SK-N-SH (cell line): Measurements from ENCODE around the gene OR1I1. TPM values are rescaled to one million over a fixed set of nuclear protein-coding genes. Genes with fewer than 3 reads are reported as not detected.

Experiments
- CTCF ChIA-PET: fragments of 300-600, 350-600 bp; formaldehyde crosslinking; extraction: SDS; loops from one replicate; lab custom pipeline; 2021; lab: Yijun Ruan, JAX
- POLR2A ChIA-PET: fragments of 350-600 bp; sonication (Branson Sonifier 250); formaldehyde crosslinking; extraction: SDS; loops from one replicate; lab custom pipeline; 2020; ENCODE audit warnings: antibody characterized with exemption, inconsistent platforms; lab: Yijun Ruan, JAX
- DNase-seq: peaks from one replicate; pipeline ENCODE4 v3.0.0; 2012
- H2AFZ ChIP-seq: fragments of 200-600 bp; sonication (generic); 2 replicates; pipeline ENCODE4 v1.8.1; 2016; ENCODE audit warnings: antibody characterized with exemption, mild to moderate bottlenecking, low read depth
- H3F3A ChIP-seq: fragments of 200-600 bp; sonication (generic); replicated peaks from 2 replicates; pipeline ENCODE3; 2016; ENCODE audit warnings: antibody characterized with exemption, mild to moderate bottlenecking; ENCODE audit not compliant: insufficient read depth
- H3K27ac ChIP-seq, 2 experiments: fragments of 200-500 bp in 1 of 2; fragments of 200-600 bp in 1 of 2; sonication (Bioruptor generic) in 1 of 2; sonication (generic), shearing (Covaris generic) in 1 of 2; 2 replicates each; pipeline versions ENCODE4 v1.5.1 to v1.6.1; 2014 to 2016; ENCODE audit warnings: low read depth in 2 of 2, inconsistent platforms in 1 of 2, low read length in 1 of 2, mild to moderate bottlenecking in 1 of 2, mixed read lengths in 1 of 2
- H3K27me3 ChIP-seq: fragments of 200-600 bp; sonication (generic), shearing (Covaris generic); 2 replicates; pipeline ENCODE4 v1.6.1; 2016; ENCODE audit warnings: mixed run types; ENCODE audit not compliant: insufficient read depth
- H3K36me3 ChIP-seq, 2 experiments: fragments of 200-500 bp in 1 of 2; fragments of 200-600 bp in 1 of 2; sonication (Bioruptor generic) in 1 of 2; sonication (generic) in 1 of 2; replicated peaks in 1 of 2; 2 replicates each; pipeline versions ENCODE3 to v1.5.1; 2014 to 2016; ENCODE audit warnings: low read length in 1 of 2, mild to moderate bottlenecking in 1 of 2; ENCODE audit not compliant: insufficient read depth in 2 of 2, control insufficient read depth in 1 of 2
- H3K4me1 ChIP-seq, 2 experiments: fragments of 200-500 bp in 1 of 2; fragments of 200-600 bp in 1 of 2; sonication (Bioruptor generic) in 1 of 2; sonication (generic), shearing (Covaris generic) in 1 of 2; 2 replicates each; pipeline versions ENCODE4 v1.5.1 to v1.6.1; 2014 to 2016; ENCODE audit warnings: low read depth in 1 of 2, low read length in 1 of 2, mixed run types in 1 of 2; ENCODE audit not compliant: insufficient read depth in 2 of 2, control insufficient read depth in 1 of 2
- H3K4me2 ChIP-seq: fragments of 200-600 bp; sonication (generic), shearing (Covaris generic); 2 replicates; pipeline ENCODE4 v1.6.1; 2017; ENCODE audit warnings: mixed run types
- H3K4me3 ChIP-seq, 2 experiments: fragments of 200-500 bp in 1 of 2; fragments of 200-600 bp in 1 of 2; sonication (Bioruptor generic) in 1 of 2; sonication (generic), shearing (Covaris generic) in 1 of 2; 2 replicates each; pipeline versions ENCODE4 v1.5.1 to v1.8.1; 2014 to 2016; ENCODE audit warnings: low read depth in 2 of 2, inconsistent platforms in 1 of 2, low read length in 1 of 2, mild to moderate bottlenecking in 1 of 2, mixed read lengths in 1 of 2, moderate library complexity in 1 of 2
- H3K79me2 ChIP-seq: fragments of 200-600 bp; sonication (generic); 2 replicates; pipeline ENCODE4 v1.8.1; 2017; ENCODE audit warnings: mild to moderate bottlenecking; ENCODE audit not compliant: insufficient read depth
- H3K9ac ChIP-seq: fragments of 200-600 bp; sonication (generic); 2 replicates; pipeline ENCODE4 v1.6.1; 2017; ENCODE audit warnings: mixed run types
- H3K9me2 ChIP-seq: fragments of 200-600 bp; sonication (generic); 2 replicates; pipeline ENCODE4 v1.6.1; 2017; ENCODE audit warnings: mixed run types
- H3K9me3 ChIP-seq: fragments of 200-600 bp; sonication (generic); 2 replicates; pipeline ENCODE4 v1.6.1; 2017; ENCODE audit warnings: mixed run types, mild to moderate bottlenecking, moderate library complexity
- H4K20me1 ChIP-seq: fragments of 200-600 bp; sonication (generic); 2 replicates; pipeline ENCODE4 v1.6.1; 2017; ENCODE audit warnings: mild to moderate bottlenecking, mixed run types; ENCODE audit not compliant: insufficient read depth
- CHD2 ChIP-seq: fragments of 150-350 bp; IDR thresholded peaks from 2 replicates; pipeline ENCODE4 v1.6.1; 2018; ENCODE audit warnings: low read length; ENCODE audit not compliant: partially characterized antibody
- ELF1 ChIP-seq: IDR thresholded peaks from 2 replicates; pipeline ENCODE4 v1.4.0; 2012
- EP300 ChIP-seq, 2 experiments: IDR thresholded peaks; 2 replicates each; pipeline versions ENCODE4 v1.4.0 to v1.6.1; 2012; ENCODE audit warnings: borderline replicate concordance in 1 of 2, low read depth in 1 of 2, low read length in 1 of 2
- EZH2phosphoT487 ChIP-seq: fragments of 200-600 bp; sonication (generic); IDR thresholded peaks from 2 replicates; pipeline ENCODE4 v1.6.1; 2017; ENCODE audit warnings: low read depth, mixed run types, mild to moderate bottlenecking, antibody characterized with exemption, moderate library complexity, borderline replicate concordance
- FOXM1 ChIP-seq: IDR thresholded peaks from 2 replicates; pipeline ENCODE4 v1.4.0; 2012; ENCODE audit warnings: low read depth, mild to moderate bottlenecking
- GATA2 ChIP-seq: sonication (generic); formaldehyde crosslinking; IDR thresholded peaks from 2 replicates; pipeline ENCODE4 v1.5.0; 2020; ENCODE audit warnings: mild to moderate bottlenecking, missing genetic modification reagents
- JUND ChIP-seq: IDR thresholded peaks from 2 replicates; pipeline ENCODE4 v1.4.0; 2012
- MEF2A ChIP-seq: IDR thresholded peaks from 2 replicates; pipeline ENCODE4 v1.4.0; 2012; ENCODE audit warnings: low read depth, borderline replicate concordance
- MXI1 ChIP-seq: IDR thresholded peaks from 2 replicates; pipeline ENCODE4 v1.6.1; 2012; ENCODE audit warnings: mild to moderate bottlenecking, low read depth, low read length, improper control_type of control experiment
- RAD21 ChIP-seq: IDR thresholded peaks from 2 replicates; pipeline ENCODE4 v1.6.1; 2012; ENCODE audit warnings: mild to moderate bottlenecking, low read length
- RCOR1 ChIP-seq: fragments of 150-350 bp; IDR thresholded peaks from 2 replicates; pipeline ENCODE4 v1.6.1; 2017; ENCODE audit warnings: antibody characterized with exemption, low read length
- RFX5 ChIP-seq: IDR thresholded peaks from 2 replicates; pipeline ENCODE4 v1.6.1; 2012; ENCODE audit warnings: mild to moderate bottlenecking, improper control_type of control experiment, low read length
- SIN3A ChIP-seq: IDR thresholded peaks from 2 replicates; pipeline ENCODE4 v1.6.1; 2012; ENCODE audit warnings: low read depth, mild to moderate bottlenecking, low read length, moderate library complexity, borderline replicate concordance
- TAF1 ChIP-seq: IDR thresholded peaks from 2 replicates; pipeline ENCODE4 v1.6.1; 2012; ENCODE audit warnings: low read depth, mild to moderate bottlenecking, low read length, moderate library complexity, borderline replicate concordance
- USF2 ChIP-seq: fragments of 150-350 bp; IDR thresholded peaks from 2 replicates; pipeline ENCODE4 v1.6.1; 2017; ENCODE audit warnings: antibody characterized with exemption, low read length, low read depth, borderline replicate concordance
- YY1 ChIP-seq: IDR thresholded peaks from 2 replicates; pipeline ENCODE4 v1.4.0; 2012; ENCODE audit warnings: low read depth, mild to moderate bottlenecking
- WGBS: methylation state at CpG from one replicate; pipeline ENCODE4 v1.1.6; 2017; ENCODE audit warnings: low lambda C conversion rate; 5-methylcytosine and 5-hydroxymethylcytosine counted together
- polyA plus RNA-seq, 3 experiments: library from polyadenylated mRNA; depleted of rRNA; stranded (reverse); fragments of >200 nt; gene quantifications; 2 replicates each; pipeline ENCODE4 v1.2.3, GENCODE V29; 2012
- TF ChIP-seq, protein P1 (sequence below): fragments of 150-350 bp; IDR thresholded peaks from 2 replicates; pipeline ENCODE4 v1.6.1; 2016; ENCODE audit warnings: mild to moderate bottlenecking, low read depth, low read length
- TF ChIP-seq, protein P2 (sequence below): IDR thresholded peaks from 2 replicates; pipeline ENCODE4 v1.4.0; 2012; ENCODE audit warnings: low read depth

The OR1I1 gene
- polyA plus RNA-seq, 1 of the 3 experiments (the other 2 are of a cell fraction) = not detected

DNA sequence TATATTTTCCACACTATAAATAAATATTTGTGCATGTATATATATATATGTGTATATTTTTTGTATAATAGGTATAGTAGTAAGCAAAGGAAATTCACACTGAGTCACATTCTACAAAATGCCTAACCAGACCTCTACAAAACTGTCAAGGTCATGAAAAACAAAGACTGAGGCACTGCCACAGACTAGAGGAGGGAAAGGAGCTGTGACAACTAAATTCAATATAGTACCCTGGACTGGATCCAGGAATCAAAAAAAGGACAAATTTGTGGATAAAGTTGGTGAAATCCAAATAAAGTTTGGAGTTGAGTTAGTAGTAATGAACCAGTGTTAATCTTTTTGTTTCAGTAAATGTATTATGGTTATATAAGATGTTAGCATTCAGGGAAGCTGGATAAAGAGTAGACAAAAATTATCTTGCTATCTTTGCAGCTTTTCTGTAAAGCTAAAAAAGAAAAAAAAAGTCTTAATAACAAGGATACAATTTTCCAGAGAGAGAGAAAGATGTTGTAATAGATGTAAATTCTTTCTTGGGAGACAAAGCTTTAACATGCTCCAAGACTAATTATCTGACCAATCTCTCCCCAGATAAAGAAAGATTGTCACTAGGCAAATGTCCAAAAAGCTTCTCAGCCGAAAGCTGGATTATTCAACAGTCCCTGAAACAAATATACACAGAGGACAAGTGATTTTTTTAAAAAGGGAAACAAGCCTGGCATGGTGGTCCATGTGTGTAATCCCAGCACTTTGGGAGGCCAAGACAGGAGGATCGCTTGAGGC lies 44.3 kb downstream of the OR1I1 start:
- no peak for DNase-seq

DNA sequence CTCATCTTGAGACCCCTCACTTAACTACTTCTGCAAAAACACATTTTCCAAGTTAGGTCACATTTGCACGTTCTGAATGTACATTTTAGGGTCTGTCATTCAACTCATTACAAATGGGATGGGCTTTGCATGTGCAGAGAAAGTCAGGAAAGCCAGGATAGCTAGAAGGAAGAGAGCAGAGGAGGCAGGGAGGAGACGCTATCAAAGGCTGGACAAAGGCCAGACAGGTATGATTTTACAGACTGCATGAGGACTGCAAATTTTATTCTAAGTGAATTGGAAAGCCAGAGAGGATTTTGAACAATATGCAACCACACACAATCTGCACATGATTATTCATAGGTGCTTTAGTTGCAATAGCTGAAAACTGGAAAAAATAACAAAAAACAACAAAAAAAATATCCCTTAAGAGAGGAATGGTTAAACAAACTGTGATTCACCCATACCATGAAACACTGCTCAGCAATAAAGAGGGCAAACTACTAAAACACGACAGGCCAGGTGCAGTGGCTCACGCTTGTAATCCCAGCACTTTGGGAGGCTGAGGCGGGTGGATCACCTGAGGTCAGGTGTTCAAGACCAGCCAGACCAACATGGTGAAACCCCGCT lies 46.3 kb downstream of the OR1I1 start:
- H4K20me1 ChIP-seq = no peaks in the 10 kb centered on the region
- H3K4me1 ChIP-seq = peaks cover 0 to 16% of the 10 kb centered on the region in 2 experiments; a peak in 2 of 4 replicates
- no peak for DNase-seq
- H3F3A ChIP-seq = peaks cover 5% of the 10 kb centered on the region
- peaks cover 19% of the 10 kb centered on the region; the same call in 1 of the 2 replicates for H3K79me2 ChIP-seq
- WGBS = 52% methylated on average over 6 of the region's 6 CpGs
- CTCF ChIA-PET = interaction anchor here (0.8 to 1.1 kb wide), 2 partner anchors 36 to 554 kb away, joined by 3 to 4 read pairs; no protein-coding TSS in a partner anchor
- no peak overlapping the region for H3K27ac ChIP-seq
- no peaks in the 10 kb centered on the region for H3K9me3 ChIP-seq
- POLR2A ChIA-PET = no interaction called here
- no peaks in the 10 kb centered on the region for H3K36me3 ChIP-seq
- H3K4me2 ChIP-seq = no peak overlapping the region
- no peaks in the 10 kb centered on the region for H3K9me2 ChIP-seq
- no peak overlapping the region for H3K4me3 ChIP-seq
- H3K27me3 ChIP-seq = no peaks in the 10 kb centered on the region; the same call in 1 of the 2 replicates
- no peak overlapping the region for H3K9ac ChIP-seq
- no peak overlapping the region for H2AFZ ChIP-seq
- TF ChIP-seq GATA2 (CRISPR knock-in tag) (no peak), MEF2A (no peak), EP300 (IDR thresholded peaks at IDR 0.05; ENCODE audit: borderline replicate concordance in 1 of 2, low read depth in 1 of 2, low read length in 1 of 2) (no peak), YY1 (no peak), FOXM1 (no peak), EZH2phosphoT487 (no peak), USF2 (no peak), RFX5 (no peak), RCOR1 (no peak)
- TF ChIP-seq, protein P1, sequence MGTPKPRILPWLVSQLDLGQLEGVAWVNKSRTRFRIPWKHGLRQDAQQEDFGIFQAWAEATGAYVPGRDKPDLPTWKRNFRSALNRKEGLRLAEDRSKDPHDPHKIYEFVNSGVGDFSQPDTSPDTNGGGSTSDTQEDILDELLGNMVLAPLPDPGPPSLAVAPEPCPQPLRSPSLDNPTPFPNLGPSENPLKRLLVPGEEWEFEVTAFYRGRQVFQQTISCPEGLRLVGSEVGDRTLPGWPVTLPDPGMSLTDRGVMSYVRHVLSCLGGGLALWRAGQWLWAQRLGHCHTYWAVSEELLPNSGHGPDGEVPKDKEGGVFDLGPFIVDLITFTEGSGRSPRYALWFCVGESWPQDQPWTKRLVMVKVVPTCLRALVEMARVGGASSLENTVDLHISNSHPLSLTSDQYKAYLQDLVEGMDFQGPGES = no peak

More for the DNA sequence above, 44.3 kb downstream of the OR1I1 start:
- H3K4me3 ChIP-seq = peak overlapping the region; percentile 79 to 92; a peak in 3 of 4 replicates
- peaks cover 21% of the 10 kb centered on the region; the same call in 1 of the 2 replicates for H3K79me2 ChIP-seq
- peaks cover 4 to 8% of the 10 kb centered on the region in 2 experiments for H3K36me3 ChIP-seq
- no peaks in the 10 kb centered on the region for H3K9me3 ChIP-seq
- no peaks in the 10 kb centered on the region; the same call in 1 of the 2 replicates for H3K27me3 ChIP-seq
- no peak overlapping the region for H3K9ac ChIP-seq
- ChIA-PET CTCF (interaction anchor here (0.8 to 2.5 kb wide), 7 partner anchors 9 to 53 kb away, joined by 3 to 10 read pairs (median 6); no protein-coding TSS in a partner anchor), POLR2A (interaction anchor here (0.6 to 1.2 kb wide), 5 partner anchors 11 to 1974 kb away, joined by 3 to 4 read pairs (median 3); no protein-coding TSS in a partner anchor)
- H3K4me1 ChIP-seq = peaks cover 0 to 19% of the 10 kb centered on the region in 2 experiments; a peak in 2 of 4 replicates
- peak overlapping the region; percentile 52; the same call in 1 of the 2 replicates for H3K4me2 ChIP-seq
- H4K20me1 ChIP-seq = no peaks in the 10 kb centered on the region
- 0 out of 4 replicates have a peak overlapping the region, but pooled peaks have one; percentile 4 to 13 for H3K27ac ChIP-seq
- H3K9me2 ChIP-seq = no peaks in the 10 kb centered on the region
- H3F3A ChIP-seq = peaks cover 5% of the 10 kb centered on the region
- peak overlapping the region; percentile 94 for H2AFZ ChIP-seq
- WGBS = 57% methylated on average over 2 of the region's 2 CpGs
- TF ChIP-seq JUND = no peak
- TF ChIP-seq ELF1 = no peak
- TF ChIP-seq USF2 = no peak
- no peak for TF ChIP-seq RCOR1
- TF ChIP-seq RAD21 = no peak
- no peak for TF ChIP-seq TAF1
- TF ChIP-seq MXI1 = no peak
- TF ChIP-seq GATA2 (CRISPR knock-in tag) = no peak
- no peak for TF ChIP-seq CHD2
- TF ChIP-seq, protein P2, sequence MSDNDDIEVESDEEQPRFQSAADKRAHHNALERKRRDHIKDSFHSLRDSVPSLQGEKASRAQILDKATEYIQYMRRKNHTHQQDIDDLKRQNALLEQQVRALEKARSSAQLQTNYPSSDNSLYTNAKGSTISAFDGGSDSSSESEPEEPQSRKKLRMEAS = no peak
- TF ChIP-seq SIN3A = no peak
- TF ChIP-seq, all 33 proteins: peak for 0
